Measurements from ENCODE around the gene PC. TPM values are rescaled to one million over a fixed set of nuclear protein-coding genes. Genes with fewer than 3 reads are reported as not detected.
A peak's percentile ranks its signal among the peaks of the same experiment; 100 is the strongest.

The PC gene
- total and polyA plus RNA-seq, 9 of the 15 experiments (the other 6 are each of a cell fraction or from before 2014, with no cell fraction given) = 0.94 to 38.0 (median 8.7) TPM

GRCh38 chr11:66934950-66935779 lies 23.0 kb downstream of the PC start:
- peak overlapping the region; percentile 39 to 42; a peak in 3 of 4 replicates for H3K9ac ChIP-seq (ENCODE audit: insufficient read depth in 1 of 2, low read depth in 2 of 2, low read length in 2 of 2)
- FAIRE-seq (peak; percentile 92), ATAC-seq (peak; percentile 91), DNase-seq (ENCODE audit: extremely low read depth in 1 of 4, low spot score in 3 of 4) (peak; percentile 44 to 92 (median 64))
- POLR2A ChIA-PET = interaction anchor here (0.6 to 1.7 kb wide), 8 partner anchors 13 to 1474 kb away, joined by 3 to 10 read pairs (median 3); no protein-coding TSS in a partner anchor
- CTCF ChIA-PET (ENCODE audit: low intra/inter-chr PET ratio) = no interaction called here
- H2AFZ ChIP-seq (ENCODE audit: low read depth, low read length) = peak overlapping the region; percentile 89
- no peak overlapping the region for H3K4me3 ChIP-seq
- intact Hi-C loops (cut with micrococcal nuclease) (no loop called here), in situ Hi-C loops (cut with MboI) (no loop called here)
- H3K36me3 ChIP-seq (ENCODE audit: control insufficient read depth, insufficient read depth, low read length) = no peaks in the 10 kb centered on the region; the same call in 2 of the 3 replicates
- no peaks in the 10 kb centered on the region for H3K9me1 ChIP-seq (ENCODE audit: control insufficient read depth, insufficient read depth, low read length)
- peak overlapping the region; percentile 74 for H3K27ac ChIP-seq (ENCODE audit: extremely low read depth, low read depth, low read length)
- peak overlapping the region; percentile 72 for H3K4me2 ChIP-seq (ENCODE audit: insufficient read depth, low read length)
- H3K27me3 ChIP-seq (ENCODE audit: control insufficient read depth in 2 of 2, insufficient read depth in 2 of 2, low read length in 2 of 2) = no peaks in the 10 kb centered on the region
- H3K4me1 ChIP-seq (replicated peaks in 1 of 2; ENCODE audit: control insufficient read depth in 2 of 2, insufficient read depth in 2 of 2, low read length in 2 of 2) = peaks cover 18 to 57% of the 10 kb centered on the region in 2 experiments
- BruUV-seq (replicated peaks) = no TSS peak
- H3K9me3 ChIP-seq (replicated peaks; ENCODE audit: control insufficient read depth, insufficient read depth, low read depth, low read length) = no peaks in the 10 kb centered on the region
- WGBS (ENCODE audit: insufficient coverage, low coverage, missing lambda C conversion rate) = 2% methylated on average over 9 of the region's 9 CpGs
- no peaks in the 10 kb centered on the region for H4K20me1 ChIP-seq (replicated peaks; ENCODE audit: control insufficient read depth, insufficient read depth, low read length)
- no peaks in the 10 kb centered on the region; the same call in 2 of the 3 replicates for H3K79me2 ChIP-seq (ENCODE audit: control insufficient read depth, insufficient read depth, low read length)
- TF ChIP-seq, protein P1, sequence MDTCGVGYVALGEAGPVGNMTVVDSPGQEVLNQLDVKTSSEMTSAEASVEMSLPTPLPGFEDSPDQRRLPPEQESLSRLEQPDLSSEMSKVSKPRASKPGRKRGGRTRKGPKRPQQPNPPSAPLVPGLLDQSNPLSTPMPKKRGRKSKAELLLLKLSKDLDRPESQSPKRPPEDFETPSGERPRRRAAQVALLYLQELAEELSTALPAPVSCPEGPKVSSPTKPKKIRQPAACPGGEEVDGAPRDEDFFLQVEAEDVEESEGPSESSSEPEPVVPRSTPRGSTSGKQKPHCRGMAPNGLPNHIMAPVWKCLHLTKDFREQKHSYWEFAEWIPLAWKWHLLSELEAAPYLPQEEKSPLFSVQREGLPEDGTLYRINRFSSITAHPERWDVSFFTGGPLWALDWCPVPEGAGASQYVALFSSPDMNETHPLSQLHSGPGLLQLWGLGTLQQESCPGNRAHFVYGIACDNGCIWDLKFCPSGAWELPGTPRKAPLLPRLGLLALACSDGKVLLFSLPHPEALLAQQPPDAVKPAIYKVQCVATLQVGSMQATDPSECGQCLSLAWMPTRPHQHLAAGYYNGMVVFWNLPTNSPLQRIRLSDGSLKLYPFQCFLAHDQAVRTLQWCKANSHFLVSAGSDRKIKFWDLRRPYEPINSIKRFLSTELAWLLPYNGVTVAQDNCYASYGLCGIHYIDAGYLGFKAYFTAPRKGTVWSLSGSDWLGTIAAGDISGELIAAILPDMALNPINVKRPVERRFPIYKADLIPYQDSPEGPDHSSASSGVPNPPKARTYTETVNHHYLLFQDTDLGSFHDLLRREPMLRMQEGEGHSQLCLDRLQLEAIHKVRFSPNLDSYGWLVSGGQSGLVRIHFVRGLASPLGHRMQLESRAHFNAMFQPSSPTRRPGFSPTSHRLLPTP (IDR thresholded peaks at IDR 0.05; ENCODE audit: borderline replicate concordance, extremely low read depth, insufficient read length) = no peak
- no peak for TF ChIP-seq RFX7 (CRISPR knock-in tag; IDR thresholded peaks at IDR 0.05)
- TF ChIP-seq, protein P2, sequence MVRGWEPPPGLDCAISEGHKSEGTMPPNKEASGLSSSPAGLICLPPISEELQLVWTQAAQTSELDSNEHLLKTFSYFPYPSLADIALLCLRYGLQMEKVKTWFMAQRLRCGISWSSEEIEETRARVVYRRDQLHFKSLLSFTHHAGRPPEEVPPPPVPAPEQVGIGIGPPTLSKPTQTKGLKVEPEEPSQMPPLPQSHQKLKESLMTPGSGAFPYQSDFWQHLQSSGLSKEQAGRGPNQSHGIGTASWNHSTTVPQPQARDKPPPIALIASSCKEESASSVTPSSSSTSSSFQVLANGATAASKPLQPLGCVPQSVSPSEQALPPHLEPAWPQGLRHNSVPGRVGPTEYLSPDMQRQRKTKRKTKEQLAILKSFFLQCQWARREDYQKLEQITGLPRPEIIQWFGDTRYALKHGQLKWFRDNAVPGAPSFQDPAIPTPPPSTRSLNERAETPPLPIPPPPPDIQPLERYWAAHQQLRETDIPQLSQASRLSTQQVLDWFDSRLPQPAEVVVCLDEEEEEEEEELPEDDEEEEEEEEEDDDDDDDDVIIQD (CRISPR knock-in tag; IDR thresholded peaks at IDR 0.05) = no peak
- TF ChIP-seq GATAD2B (IDR thresholded peaks at IDR 0.05; ENCODE audit: borderline replicate concordance) = no peak
- no peak for TF ChIP-seq ZNF324 (CRISPR knock-in tag; IDR thresholded peaks at IDR 0.05)
- no peak; the same call in 1 of the 2 replicates for TF ChIP-seq CREB3L1 (IDR thresholded peaks at IDR 0.05; ENCODE audit: borderline replicate concordance, low read depth)
- TF ChIP-seq MYBL2 (IDR thresholded peaks at IDR 0.05; ENCODE audit: low read depth) = no peak
- no peak for TF ChIP-seq MYBL2 (CRISPR knock-in tag; IDR thresholded peaks at IDR 0.05; ENCODE audit: borderline replicate concordance)
- TF ChIP-seq ZNF282 (CRISPR knock-in tag; IDR thresholded peaks at IDR 0.05) = no peak
- 0 out of 2 replicates have a peak, but pooled peaks have one; percentile 28 for TF ChIP-seq MXI1 (IDR thresholded peaks at IDR 0.05; ENCODE audit: low read depth, low read length)
- TF ChIP-seq TRIM28 (IDR thresholded peaks at IDR 0.05) = peak; percentile 52; the same call in 1 of the 2 replicates
- TF ChIP-seq KDM5B (IDR thresholded peaks at IDR 0.05; ENCODE audit: insufficient replicate concordance, low read depth, low read length) = peak; percentile 31
- TF ChIP-seq, protein P3, sequence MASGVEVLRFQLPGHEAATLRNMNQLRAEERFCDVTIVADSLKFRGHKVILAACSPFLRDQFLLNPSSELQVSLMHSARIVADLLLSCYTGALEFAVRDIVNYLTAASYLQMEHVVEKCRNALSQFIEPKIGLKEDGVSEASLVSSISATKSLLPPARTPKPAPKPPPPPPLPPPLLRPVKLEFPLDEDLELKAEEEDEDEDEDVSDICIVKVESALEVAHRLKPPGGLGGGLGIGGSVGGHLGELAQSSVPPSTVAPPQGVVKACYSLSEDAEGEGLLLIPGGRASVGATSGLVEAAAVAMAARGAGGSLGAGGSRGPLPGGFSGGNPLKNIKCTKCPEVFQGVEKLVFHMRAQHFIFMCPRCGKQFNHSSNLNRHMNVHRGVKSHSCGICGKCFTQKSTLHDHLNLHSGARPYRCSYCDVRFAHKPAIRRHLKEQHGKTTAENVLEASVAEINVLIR (CRISPR knock-in tag; IDR thresholded peaks at IDR 0.05) = 0 out of 2 replicates have a peak, but pooled peaks have one; percentile 12
- TF ChIP-seq ZNF347 (CRISPR knock-in tag; IDR thresholded peaks at IDR 0.05; ENCODE audit: low read depth) = no peak
